GM12875 (cell line): ENCODE data around the gene NUP88.

ENCODE experiments used
- H3K4me3 ChIP-seq: one replicate; pipeline ENCODE4 v1.5.1; 2011; ENCODE audit warnings: low read depth, low read length, control low read depth
- CTCF ChIP-seq: IDR thresholded peaks from 2 replicates; pipeline ENCODE4 v1.5.1; 2011; ENCODE audit warnings: low read depth, mild to moderate bottlenecking, control low read depth, inconsistent platforms, low read length, moderate library complexity, borderline replicate concordance; ENCODE audit not compliant: insufficient read depth

Gene NUP88

GRCh38 chr17:5419356-5419958 is at the start of gene NUP88:
Gene NUP88 (minus strand): TSS chr17:5419662. CDS start chr17:5419650, 12 bp downstream.
- TF ChIP-seq CTCF, result no peak
- peak within 1 kb of the TSS; percentile 85 for H3K4me3 ChIP-seq

- peak overlapping the region; percentile 94 for H3K4me3 ChIP-seq
- no peak for TF ChIP-seq CTCF
Measured at GRCh38 chr17:5468075-5468473, 48.6 kb upstream of the NUP88 start.

GRCh38 chr17:5467416-5467815 is 48.0 kb upstream of the NUP88 start:
- peak overlapping the region; percentile 94 for H3K4me3 ChIP-seq
- TF ChIP-seq CTCF, result no peak

GRCh38 chr17:5466295-5466694 is 46.8 kb upstream of the NUP88 start:
- no peak for TF ChIP-seq CTCF
- no peak overlapping the region for H3K4me3 ChIP-seq

- no peak overlapping the region for H3K4me3 ChIP-seq
- TF ChIP-seq CTCF, result no peak
Measured at GRCh38 chr17:5464717-5465507, 45.5 kb upstream of the NUP88 start.

GRCh38 chr17:5446786-5447185 is 27.3 kb upstream of the NUP88 start:
- no peak for TF ChIP-seq CTCF
- H3K4me3 ChIP-seq, result no peak overlapping the region

- H3K4me3 ChIP-seq, result no peak overlapping the region
- TF ChIP-seq CTCF, result no peak
Measured at GRCh38 chr17:5444209-5444608, 24.7 kb upstream of the NUP88 start.
